ENCODE results near the gene PCSK4. TPM values are rescaled to one million over a fixed set of nuclear protein-coding genes. Genes with fewer than 3 reads are reported as not detected.

The PCSK4 gene
- total and polyA plus RNA-seq, 2 of the 13 experiments (the other 11 are each of a cell fraction or from before 2014, with no cell fraction given), result 2.0 to 2.7 TPM

DNA sequence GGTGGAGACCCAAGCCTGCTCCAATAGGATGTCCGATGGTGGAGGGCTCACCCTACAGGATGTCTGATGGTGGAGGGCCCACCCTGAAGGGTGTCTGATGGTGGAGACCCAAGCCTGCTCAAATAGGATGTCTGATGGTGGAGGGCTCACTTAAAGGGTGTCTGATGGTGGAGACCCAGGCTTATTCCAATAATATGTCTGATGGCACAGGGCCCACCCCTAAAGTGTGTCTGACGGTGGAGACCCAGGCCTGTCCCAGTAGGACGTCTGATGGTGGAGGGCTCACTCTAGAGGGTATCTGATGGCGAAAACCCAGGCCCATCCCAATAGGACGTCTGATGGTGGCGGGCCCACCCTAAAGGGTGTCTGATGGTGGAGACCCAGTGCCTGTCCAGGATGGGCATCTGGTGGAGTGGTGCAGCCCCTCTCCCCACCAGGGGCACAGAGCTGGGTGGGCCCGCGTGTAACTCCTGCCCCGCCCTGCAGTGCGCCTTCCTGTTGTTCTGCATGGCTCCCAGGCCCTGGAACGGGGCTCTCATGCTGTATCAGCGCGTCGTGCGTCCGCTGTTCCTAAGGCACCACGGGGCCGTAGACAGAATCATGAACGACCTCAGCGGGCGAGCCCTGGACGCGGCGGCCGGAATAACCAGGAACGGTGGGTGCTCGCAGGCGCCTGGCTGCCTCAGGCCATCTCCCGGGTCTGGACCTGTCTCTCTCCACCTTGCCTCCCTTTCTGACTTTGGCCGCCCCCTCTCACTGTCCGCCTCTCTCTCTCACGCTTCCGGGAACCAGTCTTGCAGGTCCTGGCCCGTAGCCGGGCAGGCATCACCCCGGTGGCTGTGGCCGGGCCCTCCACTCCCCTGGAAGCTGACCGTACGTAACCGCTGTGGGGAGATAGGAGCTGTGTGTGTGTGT lies 5.9 kb upstream of the PCSK4 start (continued):
- TF ChIP-seq SMARCC2 (IDR thresholded peaks at IDR 0.05) (no peak), CREM (IDR thresholded peaks at IDR 0.05) (no peak), CREM (CRISPR knock-in tag; IDR thresholded peaks at IDR 0.05) (no peak), POLR2AphosphoS2 (IDR thresholded peaks at IDR 0.05; ENCODE audit: low read depth, low read length) (no peak), AGO2 (optimal IDR thresholded peaks at IDR 0.05; ENCODE audit: low read depth, low read length) (peak; percentile 86), JDP2 (CRISPR knock-in tag; IDR thresholded peaks at IDR 0.05; ENCODE audit: borderline replicate concordance) (no peak), NR1H2 (CRISPR knock-in tag; IDR thresholded peaks at IDR 0.05; ENCODE audit: borderline replicate concordance, low read depth) (no peak), GRHL1 (CRISPR knock-in tag; conservative IDR thresholded peaks at IDR 0.05) (no peak), ZNF775 (CRISPR knock-in tag; IDR thresholded peaks at IDR 0.05; ENCODE audit: borderline replicate concordance) (no peak), ZNF431 (CRISPR knock-in tag; IDR thresholded peaks at IDR 0.05; ENCODE audit: borderline replicate concordance, low read depth) (no peak), ATF7 (IDR thresholded peaks at IDR 0.05) (no peak), ATF7 (CRISPR knock-in tag; IDR thresholded peaks at IDR 0.05) (no peak), RELA (CRISPR knock-in tag; IDR thresholded peaks at IDR 0.05) (no peak), ATF2 (CRISPR knock-in tag; IDR thresholded peaks at IDR 0.05) (no peak), BORCS8-MEF2B (CRISPR knock-in tag; IDR thresholded peaks at IDR 0.05) (no peak), SP4 (CRISPR knock-in tag; IDR thresholded peaks at IDR 0.05) (no peak), ZNF605 (CRISPR knock-in tag; IDR thresholded peaks at IDR 0.05) (no peak), ZNF652 (CRISPR knock-in tag; IDR thresholded peaks at IDR 0.05; ENCODE audit: borderline replicate concordance, low read depth) (no peak), KDM5B (CRISPR knock-in tag; IDR thresholded peaks at IDR 0.05; ENCODE audit: borderline replicate concordance) (no peak)
- TF ChIP-seq, protein P1, sequence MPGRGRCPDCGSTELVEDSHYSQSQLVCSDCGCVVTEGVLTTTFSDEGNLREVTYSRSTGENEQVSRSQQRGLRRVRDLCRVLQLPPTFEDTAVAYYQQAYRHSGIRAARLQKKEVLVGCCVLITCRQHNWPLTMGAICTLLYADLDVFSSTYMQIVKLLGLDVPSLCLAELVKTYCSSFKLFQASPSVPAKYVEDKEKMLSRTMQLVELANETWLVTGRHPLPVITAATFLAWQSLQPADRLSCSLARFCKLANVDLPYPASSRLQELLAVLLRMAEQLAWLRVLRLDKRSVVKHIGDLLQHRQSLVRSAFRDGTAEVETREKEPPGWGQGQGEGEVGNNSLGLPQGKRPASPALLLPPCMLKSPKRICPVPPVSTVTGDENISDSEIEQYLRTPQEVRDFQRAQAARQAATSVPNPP (CRISPR knock-in tag; IDR thresholded peaks at IDR 0.05), result no peak

All from HepG2 (cell line).